Stimulated activated naive CD8-positive, alpha-beta T cell treated with anti-CD3 and anti-CD28 coated beads, Interleukin-15, amount 100 ng/mL, for 72 hours (primary cell): ENCODE measurements around the gene MUSK.
A peak's percentile ranks its signal among the peaks of the same experiment; 100 is the strongest.

Source experiments
- ATAC-seq: fragments of 150-1000 bp; cut with Tn5 transposase; 2 replicates; pipeline ENCODE4 v1.10.0; 2021; ENCODE audit warnings: mild to moderate bottlenecking, moderate library complexity
- DNase-seq, 2 donors: peaks; one replicate each; pipeline ENCODE4 v3.0.0; 2021 to 2022
- H3K27ac Mint-ChIP-seq, 2 donors: one replicate each; pipeline ENCODE4 v1.8.0; 2022; ENCODE audit warnings: mild to moderate bottlenecking in 2 of 2, mixed read lengths in 2 of 2, moderate library complexity in 2 of 2
- H3K27me3 Mint-ChIP-seq: one replicate; pipeline ENCODE4 v1.8.0; 2022; ENCODE audit warnings: mixed read lengths
- H3K4me1 Mint-ChIP-seq: one replicate; pipeline ENCODE4 v1.8.0; 2022; ENCODE audit warnings: mild to moderate bottlenecking, mixed read lengths
- H3K4me3 Mint-ChIP-seq, 2 donors: one replicate each; pipeline ENCODE4 v1.8.0; 2022; ENCODE audit warnings: mild to moderate bottlenecking in 2 of 2, mixed read lengths in 2 of 2, moderate library complexity in 1 of 2
- H3K9me3 Mint-ChIP-seq, 2 donors: one replicate each; pipeline ENCODE4 v1.8.0; 2022; ENCODE audit warnings: mixed read lengths in 2 of 2

Gene MUSK

DNA sequence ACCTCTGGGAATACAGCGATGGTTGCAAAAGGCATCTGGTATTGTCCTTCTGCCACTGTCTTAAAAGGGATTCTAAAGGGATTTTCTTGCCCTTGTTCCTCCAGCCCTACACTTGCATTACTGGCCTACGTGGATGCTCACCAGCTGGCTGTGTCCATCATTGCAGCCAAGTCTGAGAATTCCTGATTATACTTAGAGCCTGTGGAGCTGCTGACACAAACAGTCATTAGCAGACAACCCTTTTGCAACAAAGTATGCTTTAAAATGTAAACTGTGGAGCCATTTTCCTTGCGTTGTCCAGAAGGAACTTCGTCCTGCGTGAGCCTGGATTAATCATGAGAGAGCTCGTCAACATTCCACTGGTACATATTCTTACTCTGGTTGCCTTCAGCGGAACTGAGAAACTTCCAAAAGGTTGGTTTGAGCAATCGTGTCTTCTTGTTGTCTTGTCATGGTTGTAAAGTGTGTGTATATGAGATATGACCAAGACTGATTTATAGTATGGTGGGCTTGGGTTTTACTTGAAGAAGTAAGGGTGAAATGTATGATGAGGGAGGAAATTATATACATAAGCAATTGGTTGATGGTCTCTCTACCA is at the start of gene MUSK:
Gene MUSK (plus strand): TSS at position 222 of the 598 bp plus-strand sequence. CDS start 114 bp downstream, at position 336.
- peak within 1 kb of the TSS in 1 of 2 donors; percentile 64 for H3K27ac Mint-ChIP-seq
- no peaks in the 10 kb centered on the region for H3K27me3 Mint-ChIP-seq

DNA sequence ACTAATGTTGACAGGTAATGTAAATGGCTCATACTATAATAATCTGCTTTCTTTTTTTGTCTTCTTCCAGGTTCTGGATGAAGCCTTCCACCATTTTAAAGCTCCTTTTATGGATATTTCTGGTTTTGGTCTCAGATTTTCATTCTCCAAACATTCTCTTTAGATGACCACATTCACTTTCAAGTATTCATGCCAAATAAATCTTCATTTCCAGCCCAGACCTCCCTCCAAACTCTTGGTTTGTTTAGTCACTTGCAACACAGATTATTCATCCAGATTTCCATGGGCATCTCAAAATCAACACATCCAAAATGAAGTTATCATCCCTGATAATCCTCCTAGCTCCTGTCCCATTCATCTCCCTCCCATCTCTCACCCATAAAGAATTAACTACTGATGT is 48.8 kb upstream of the MUSK start:
- no peak overlapping the region for H3K4me3 Mint-ChIP-seq
- H3K27me3 Mint-ChIP-seq, result peaks cover 6% of the 10 kb centered on the region
- DNase-seq (no peak), ATAC-seq (no peak)
- H3K9me3 Mint-ChIP-seq, result no peaks in the 10 kb centered on the region
- H3K27ac Mint-ChIP-seq, result no peak overlapping the region
- H3K4me1 Mint-ChIP-seq, result no peaks in the 10 kb centered on the region

More for the DNA sequence above, at the start of gene MUSK:
- peaks cover 0 to 11% of the 10 kb centered on the region in 2 donors for H3K9me3 Mint-ChIP-seq
- no peaks in the 10 kb centered on the region for H3K4me1 Mint-ChIP-seq
- H3K4me3 Mint-ChIP-seq, result no peak within 1 kb of the TSS
- ATAC-seq (no peak), DNase-seq (no peak)

DNA sequence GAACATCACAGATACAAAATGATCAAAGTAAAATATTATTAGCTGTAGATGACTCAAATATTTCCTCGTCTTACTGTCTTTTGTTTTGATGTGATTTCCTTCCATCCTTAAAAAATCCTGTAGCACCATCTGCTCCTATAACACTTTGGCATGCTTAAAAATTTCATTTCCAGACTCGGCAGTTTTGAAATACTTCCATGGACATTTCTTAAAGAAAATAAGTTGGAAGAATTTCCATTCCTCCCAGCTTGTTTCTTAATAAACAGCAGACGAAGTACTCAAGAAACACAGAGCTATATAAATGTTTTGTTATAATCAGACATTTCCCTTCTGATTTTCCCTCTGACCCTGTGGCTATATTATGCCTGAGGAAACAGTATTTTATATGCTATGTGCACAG is 47.9 kb upstream of the MUSK start:
- no peak overlapping the region for H3K4me3 Mint-ChIP-seq
- no peak overlapping the region for H3K27ac Mint-ChIP-seq
- H3K27me3 Mint-ChIP-seq, result peaks cover 6% of the 10 kb centered on the region
- H3K4me1 Mint-ChIP-seq, result no peaks in the 10 kb centered on the region
- no peak for DNase-seq
- H3K9me3 Mint-ChIP-seq, result no peaks in the 10 kb centered on the region
- ATAC-seq, result no peak

GRCh38 chr9:110622368-110622767 is 46.2 kb upstream of the MUSK start:
- DNase-seq, result no peak
- Mint-ChIP-seq H3K4me1 (peaks cover 12% of the 10 kb centered on the region), H3K4me3 (no peak overlapping the region), H3K27ac (no peak overlapping the region), H3K9me3 (no peaks in the 10 kb centered on the region), H3K27me3 (peaks cover 6% of the 10 kb centered on the region)
- no peak for ATAC-seq

DNA sequence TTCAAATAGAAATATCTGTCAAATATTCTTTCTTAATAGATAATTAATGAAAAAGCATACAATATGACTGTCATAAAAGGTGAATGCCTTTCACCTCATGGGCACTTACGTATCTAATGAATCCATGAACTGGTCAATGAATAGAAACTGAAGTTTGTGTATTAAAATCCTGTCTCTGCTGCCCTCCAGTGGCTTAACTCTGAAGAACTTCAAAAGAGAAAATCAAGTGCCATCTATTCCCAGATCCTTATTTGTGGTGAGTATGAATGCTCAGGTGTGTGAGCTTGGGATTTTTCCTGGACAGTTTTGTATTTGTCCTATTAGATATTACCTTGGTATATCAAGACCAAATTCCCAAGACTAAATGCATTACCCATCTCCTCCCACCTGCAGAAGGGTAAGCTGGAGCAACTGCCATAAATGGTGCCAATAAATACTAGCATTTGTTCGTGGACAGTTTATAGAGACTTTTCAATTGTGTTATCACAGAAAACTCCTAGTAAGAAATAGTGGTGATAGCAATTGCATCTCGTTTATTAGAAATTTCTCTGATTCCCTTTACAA is 45.0 kb upstream of the MUSK start:
- Mint-ChIP-seq H3K4me1 (peaks cover 12% of the 10 kb centered on the region), H3K9me3 (no peaks in the 10 kb centered on the region), H3K4me3 (no peak overlapping the region), H3K27ac (no peak overlapping the region), H3K27me3 (peaks cover 6% of the 10 kb centered on the region)
- no peak for ATAC-seq
- DNase-seq, result no peak

GRCh38 chr9:110626101-110626829 is 42.3 kb upstream of the MUSK start:
- no peaks in the 10 kb centered on the region for H3K9me3 Mint-ChIP-seq
- no peaks in the 10 kb centered on the region for H3K27me3 Mint-ChIP-seq
- peaks cover 12% of the 10 kb centered on the region for H3K4me1 Mint-ChIP-seq
- DNase-seq (peak; percentile 4 to 44), ATAC-seq (peak; percentile 99)
- peak overlapping the region in 1 of 2 donors; percentile 37 for H3K27ac Mint-ChIP-seq
- H3K4me3 Mint-ChIP-seq, result peak overlapping the region in 1 of 2 donors; percentile 34

- peaks cover 7 to 17% of the 10 kb centered on the region in 2 donors for H3K9me3 Mint-ChIP-seq
- H3K27ac Mint-ChIP-seq, result no peak overlapping the region
- DNase-seq (no peak), ATAC-seq (no peak)
- no peaks in the 10 kb centered on the region for H3K4me1 Mint-ChIP-seq
- no peaks in the 10 kb centered on the region for H3K27me3 Mint-ChIP-seq
- no peak overlapping the region for H3K4me3 Mint-ChIP-seq
Measured at GRCh38 chr9:110635589-110635988, 33.0 kb upstream of the MUSK start.

GRCh38 chr9:110638381-110638954 is 30.1 kb upstream of the MUSK start:
- ATAC-seq (no peak), DNase-seq (no peak)
- Mint-ChIP-seq H3K27ac (no peak overlapping the region), H3K9me3 (peaks cover 7 to 14% of the 10 kb centered on the region in 2 donors), H3K27me3 (no peaks in the 10 kb centered on the region), H3K4me1 (no peaks in the 10 kb centered on the region), H3K4me3 (no peak overlapping the region)

GRCh38 chr9:110640736-110641135 is 27.9 kb upstream of the MUSK start:
- Mint-ChIP-seq H3K4me1 (no peaks in the 10 kb centered on the region), H3K4me3 (no peak overlapping the region), H3K27me3 (no peaks in the 10 kb centered on the region), H3K27ac (no peak overlapping the region), H3K9me3 (peaks cover 5% of the 10 kb centered on the region in 2 donors)
- DNase-seq (no peak), ATAC-seq (no peak)

- Mint-ChIP-seq H3K4me3 (no peak overlapping the region), H3K9me3 (no peaks in the 10 kb centered on the region), H3K27me3 (no peaks in the 10 kb centered on the region), H3K4me1 (no peaks in the 10 kb centered on the region), H3K27ac (no peak overlapping the region)
- no peak for DNase-seq
- ATAC-seq, result no peak
Measured at GRCh38 chr9:110641293-110641692, 27.3 kb upstream of the MUSK start.

GRCh38 chr9:110648696-110649095 is 19.9 kb upstream of the MUSK start:
- Mint-ChIP-seq H3K27ac (no peak overlapping the region), H3K9me3 (no peaks in the 10 kb centered on the region), H3K4me1 (no peaks in the 10 kb centered on the region), H3K4me3 (no peak overlapping the region), H3K27me3 (no peaks in the 10 kb centered on the region)
- no peak for ATAC-seq
- DNase-seq, result no peak

DNA sequence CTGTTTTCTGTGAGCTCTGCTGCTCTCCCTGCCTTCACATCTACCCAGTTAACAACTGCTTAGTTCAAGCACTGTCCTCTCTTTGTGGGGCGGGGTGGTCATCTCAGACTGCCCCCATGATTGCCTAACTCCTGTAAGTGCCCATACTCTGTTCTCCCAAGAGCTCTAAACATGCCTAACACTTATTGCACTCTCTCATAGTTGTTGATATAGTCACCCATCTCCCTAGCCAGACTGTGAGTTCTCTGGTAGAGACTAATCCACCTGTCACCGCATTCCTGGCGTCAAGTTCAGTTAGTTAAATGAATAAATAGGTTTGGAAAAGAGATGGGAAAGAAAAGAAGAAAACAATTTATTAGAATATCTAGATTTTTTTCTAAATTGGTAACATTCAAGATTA is 18.3 kb upstream of the MUSK start:
- Mint-ChIP-seq H3K27ac (peak overlapping the region in 1 of 2 donors; percentile 2), H3K4me3 (no peak overlapping the region), H3K4me1 (no peaks in the 10 kb centered on the region), H3K9me3 (no peaks in the 10 kb centered on the region), H3K27me3 (no peaks in the 10 kb centered on the region)
- no peak for ATAC-seq
- no peak for DNase-seq

GRCh38 chr9:110650991-110651411 is 17.6 kb upstream of the MUSK start:
- DNase-seq (no peak), ATAC-seq (no peak)
- Mint-ChIP-seq H3K9me3 (no peaks in the 10 kb centered on the region), H3K4me3 (no peak overlapping the region), H3K27me3 (no peaks in the 10 kb centered on the region), H3K4me1 (no peaks in the 10 kb centered on the region), H3K27ac (no peak overlapping the region)

DNA sequence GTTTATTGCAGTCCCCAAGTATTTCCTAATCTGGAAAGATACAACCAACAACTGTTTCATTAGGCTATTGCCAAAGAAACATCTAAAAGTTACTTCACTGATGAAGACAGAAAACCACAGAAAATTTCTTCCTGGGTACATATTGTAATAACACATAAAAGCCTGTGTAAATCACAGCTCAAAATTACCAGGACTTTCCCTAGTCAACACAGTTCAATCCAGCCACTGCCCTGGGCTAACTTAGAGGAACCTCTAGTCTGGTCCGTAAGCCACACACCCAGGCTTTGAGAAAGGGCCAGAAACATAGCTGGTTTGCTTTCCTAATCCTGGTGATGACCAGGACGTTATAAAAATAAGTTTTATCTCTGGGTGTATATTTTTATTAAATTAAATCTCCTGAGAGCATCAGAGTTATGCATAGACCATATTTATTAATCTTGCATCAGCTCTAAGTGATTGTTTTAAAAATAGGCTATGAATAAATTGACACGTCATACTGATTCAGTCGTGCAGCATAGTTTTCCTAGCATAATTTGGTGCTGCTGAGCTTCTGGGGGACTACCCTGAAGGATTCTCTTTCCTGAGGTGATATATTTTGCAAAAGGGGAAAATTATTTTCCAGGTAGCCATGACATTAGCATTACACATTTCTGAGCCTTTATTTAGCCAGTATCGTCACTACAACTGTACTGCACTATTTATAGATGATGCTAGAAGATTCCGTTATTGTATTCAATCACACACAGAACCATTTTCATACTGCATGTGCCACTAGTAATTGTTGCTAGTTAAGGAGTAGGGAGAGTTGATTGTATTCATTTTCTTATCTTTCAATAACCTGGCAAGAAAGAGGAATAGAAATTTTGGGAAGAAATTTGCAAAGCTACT is 12.6 kb upstream of the MUSK start:
- DNase-seq (no peak), ATAC-seq (no peak)
- no peaks in the 10 kb centered on the region for H3K27me3 Mint-ChIP-seq
- H3K4me3 Mint-ChIP-seq, result no peak overlapping the region
- peaks cover 4 to 7% of the 10 kb centered on the region in 2 donors for H3K9me3 Mint-ChIP-seq
- no peaks in the 10 kb centered on the region for H3K4me1 Mint-ChIP-seq
- H3K27ac Mint-ChIP-seq, result no peak overlapping the region

DNA sequence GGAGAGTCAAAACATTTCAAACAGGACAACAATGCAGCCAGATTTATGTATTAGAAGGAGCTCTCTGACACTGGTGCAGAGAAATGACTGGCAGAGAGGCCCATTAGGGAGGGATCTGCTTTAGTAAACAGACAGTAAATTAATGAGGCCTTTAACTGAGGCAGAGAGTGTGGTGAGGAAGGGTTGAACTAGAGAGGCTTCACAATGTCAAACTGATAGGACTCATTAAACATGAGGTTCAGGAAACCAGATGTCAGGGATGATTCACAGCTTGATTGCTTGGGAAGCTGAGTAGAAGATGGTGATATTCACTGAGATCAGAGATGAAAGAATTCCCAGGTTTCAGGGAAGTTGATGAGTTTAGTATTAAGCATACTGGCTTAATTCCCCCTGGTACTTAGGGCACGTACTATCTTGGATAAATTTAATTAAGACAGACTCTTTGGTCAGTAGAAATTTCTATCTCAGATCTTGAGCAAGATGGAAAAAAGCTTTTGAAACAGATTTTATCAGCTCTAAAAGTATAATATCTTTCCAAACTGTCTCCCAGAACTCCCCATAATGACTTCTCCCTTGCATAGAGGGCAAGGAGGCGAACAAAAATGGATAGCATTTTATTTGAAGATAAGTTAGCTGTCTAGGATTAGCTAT is 8.6 kb upstream of the MUSK start:
- H3K27ac Mint-ChIP-seq, result no peak overlapping the region
- no peak for ATAC-seq
- H3K9me3 Mint-ChIP-seq, result peaks cover 5 to 7% of the 10 kb centered on the region in 2 donors
- no peaks in the 10 kb centered on the region for H3K27me3 Mint-ChIP-seq
- no peaks in the 10 kb centered on the region for H3K4me1 Mint-ChIP-seq
- H3K4me3 Mint-ChIP-seq, result no peak overlapping the region
- no peak for DNase-seq
